ENCODE data around the gene TSPAN18.

Gene TSPAN18

GRCh38 chr11:44909557-44909956, 182.8 kb downstream of the TSPAN18 start (continued):
- no peak for TF ChIP-seq PBX3 (CRISPR knock-in tag; IDR thresholded peaks at IDR 0.05)

- CTCF ChIA-PET: interaction anchor here (0.6 to 5.8 kb wide), 30 partner anchors 9 to 1022 kb away, joined by 3 to 82 read pairs (median 5); partner anchors contain the start of gene CD82
- POLR2A ChIA-PET: no interaction called here
- H3K4me3 ChIP-seq (ENCODE audit: low read depth, low read length): no peak overlapping the region
- H3K36me3 ChIP-seq (ENCODE audit: control insufficient read depth in 2 of 2, insufficient read depth in 1 of 2, low read length in 2 of 2): no peaks in the 10 kb centered on the region
- no peaks in the 10 kb centered on the region for H3K9me3 ChIP-seq (ENCODE audit: control insufficient read depth, insufficient read depth, low read depth, low read length)
- no peak overlapping the region for H3K27ac ChIP-seq (ENCODE audit: extremely low read depth, low read depth, low read length)
- no peak for TF ChIP-seq PRDM2 (tag by site-specific recombination; IDR thresholded peaks at IDR 0.05; ENCODE audit: borderline replicate concordance)
- no peak for TF ChIP-seq OSR2 (tag by site-specific recombination; IDR thresholded peaks at IDR 0.05)
- TF ChIP-seq ZNF488 (tag by site-specific recombination; IDR thresholded peaks at IDR 0.05): no peak
- TF ChIP-seq ZIC2 (tag by site-specific recombination; IDR thresholded peaks at IDR 0.05): no peak
- no peak for TF ChIP-seq OVOL3 (tag by site-specific recombination; IDR thresholded peaks at IDR 0.05)
- no peak for TF ChIP-seq ZNF146 (tag by site-specific recombination; IDR thresholded peaks at IDR 0.05)
- no peak for TF ChIP-seq GLI4 (tag by site-specific recombination; IDR thresholded peaks at IDR 0.05)
- TF ChIP-seq ZNF354C (tag by site-specific recombination; IDR thresholded peaks at IDR 0.05; ENCODE audit: borderline replicate concordance, low read depth): no peak
- TF ChIP-seq ZBTB11 (tag by site-specific recombination; conservative IDR thresholded peaks at IDR 0.05; ENCODE audit: low read depth): no peak
- TF ChIP-seq ZNF692 (tag by site-specific recombination; IDR thresholded peaks at IDR 0.05): no peak
- no peak for TF ChIP-seq ZNF777 (tag by site-specific recombination; IDR thresholded peaks at IDR 0.05; ENCODE audit: borderline replicate concordance)
- TF ChIP-seq ZEB2 (tag by site-specific recombination; IDR thresholded peaks at IDR 0.05): no peak
- TF ChIP-seq ZNF654 (tag by site-specific recombination; IDR thresholded peaks at IDR 0.05; ENCODE audit: low read depth): no peak
- H3K4me1 ChIP-seq (ENCODE audit: control insufficient read depth, insufficient read depth, low read length): no peaks in the 10 kb centered on the region
Observed at GRCh38 chr11:44910591-44910990, 183.8 kb downstream of the TSPAN18 start.
